ENCODE measurements around the gene SSH2. TPM values are rescaled to one million over a fixed set of nuclear protein-coding genes. Genes with fewer than 3 reads are reported as not detected.

SSH2 gene
- polyA plus RNA-seq, 1 experiment: 24.1 TPM

GRCh38 chr17:29713626-29714025 lies 216.4 kb downstream of the SSH2 start:
- CTCF ChIA-PET: no interaction called here
- Histone ChIP-seq H3K27me3 (ENCODE audit: control insufficient read depth, insufficient read depth, low read length) (no peaks in the 10 kb centered on the region), H3K4me3 (ENCODE audit: low read depth, low read length) (no peak overlapping the region), H3K9me3 (ENCODE audit: control insufficient read depth, insufficient read depth, low read length) (no peaks in the 10 kb centered on the region), H3K27ac (ENCODE audit: low read depth, low read length) (no peak overlapping the region)
- DNase-seq (ENCODE audit: low read depth, low spot score): no peak
- POLR2A ChIA-PET: interaction anchor here (1.0 kb wide), 1 partner anchor 9 kb away, joined by 5 read pairs; no protein-coding TSS in a partner anchor
- no peak for TF ChIP-seq CTCF (IDR thresholded peaks at IDR 0.05; ENCODE audit: low read depth, low read length)

- Histone ChIP-seq H3K27ac (ENCODE audit: low read depth, low read length) (no peak overlapping the region), H3K27me3 (ENCODE audit: control insufficient read depth, insufficient read depth, low read length) (no peaks in the 10 kb centered on the region), H3K4me3 (ENCODE audit: low read depth, low read length) (no peak overlapping the region), H3K9me3 (ENCODE audit: control insufficient read depth, insufficient read depth, low read length) (no peaks in the 10 kb centered on the region)
- DNase-seq (ENCODE audit: low read depth, low spot score): no peak
- CTCF ChIA-PET: interaction anchor here (1.0 to 1.3 kb wide), 2 partner anchors 68 to 72 kb away, joined by 3 read pairs; no protein-coding TSS in a partner anchor
- no peak for TF ChIP-seq CTCF (IDR thresholded peaks at IDR 0.05; ENCODE audit: low read depth, low read length)
- POLR2A ChIA-PET: interaction anchor here (0.7 to 1.5 kb wide), 4 partner anchors 11 to 50 kb away, joined by 4 to 5 read pairs (median 4); no protein-coding TSS in a partner anchor
Observed at GRCh38 chr17:29711588-29712385, 218.2 kb downstream of the SSH2 start.

GRCh38 chr17:29710891-29711418 lies 219.1 kb downstream of the SSH2 start:
- H3K27ac ChIP-seq (ENCODE audit: low read depth, low read length): no peak overlapping the region
- no peak overlapping the region for H3K4me3 ChIP-seq (ENCODE audit: low read depth, low read length)
- DNase-seq (ENCODE audit: low read depth, low spot score): no peak
- ChIA-PET CTCF (no interaction called here), POLR2A (interaction anchor here (0.7 to 1.5 kb wide), 4 partner anchors 12 to 51 kb away, joined by 4 to 5 read pairs (median 4); no protein-coding TSS in a partner anchor)
- H3K27me3 ChIP-seq (ENCODE audit: control insufficient read depth, insufficient read depth, low read length): no peaks in the 10 kb centered on the region
- no peaks in the 10 kb centered on the region for H3K9me3 ChIP-seq (ENCODE audit: control insufficient read depth, insufficient read depth, low read length)
- no peak for TF ChIP-seq CTCF (IDR thresholded peaks at IDR 0.05; ENCODE audit: low read depth, low read length)

DNA sequence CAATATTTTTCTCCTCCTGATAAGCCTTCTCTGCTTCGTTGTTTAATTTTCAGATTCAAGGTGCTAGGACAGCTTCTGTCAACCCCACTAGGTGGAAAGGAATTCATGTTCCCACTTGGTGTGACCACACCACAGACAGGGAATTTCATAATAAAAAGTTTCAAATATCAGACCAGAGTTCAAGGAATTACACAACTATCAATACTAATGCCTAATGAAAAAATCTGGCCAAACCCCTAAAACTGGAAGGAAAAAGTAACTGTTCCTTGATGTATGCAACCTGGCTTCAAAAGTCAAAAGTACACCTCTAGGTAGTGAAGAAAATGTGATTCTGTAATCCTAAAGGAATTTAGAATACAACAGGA lies 219.5 kb downstream of the SSH2 start:
- no peak for TF ChIP-seq CTCF (IDR thresholded peaks at IDR 0.05; ENCODE audit: low read depth, low read length)
- no peak for DNase-seq (ENCODE audit: low read depth, low spot score)
- Histone ChIP-seq H3K27ac (ENCODE audit: low read depth, low read length) (no peak overlapping the region), H3K4me3 (ENCODE audit: low read depth, low read length) (no peak overlapping the region), H3K27me3 (ENCODE audit: control insufficient read depth, insufficient read depth, low read length) (no peaks in the 10 kb centered on the region), H3K9me3 (ENCODE audit: control insufficient read depth, insufficient read depth, low read length) (no peaks in the 10 kb centered on the region)
- POLR2A ChIA-PET: interaction anchor here (0.9 to 1.5 kb wide), 3 partner anchors 23 to 51 kb away, joined by 4 to 5 read pairs (median 4); no protein-coding TSS in a partner anchor
- CTCF ChIA-PET: no interaction called here

All from AG04450 (cell line).